Activated CD8-positive, alpha-beta memory T cell treated with anti-CD3 and anti-CD28 coated beads, Interleukin-2, amount 50 U/mL, for 24 hours (primary cell): ENCODE data around the gene ASXL1.
"Not testable (repeated sequence)": the region's sequence is repeated elsewhere in the genome, so short reads cannot be mapped to it uniquely, and the experiment has no call there.

Source experiments
- DNase-seq: peaks from one replicate; pipeline ENCODE4 v3.0.0-alpha.2; 2020; ENCODE audit errors: extremely low read depth

Gene ASXL1

GRCh38 chr20:32357869-32358631 lies at the start of gene ASXL1:
ASXL1 (plus strand) TSS chr20:32358331; CDS start chr20:32358776, 445 bp downstream.
- peak; percentile 85 for DNase-seq

- DNase-seq, result no peak
Observed at GRCh38 chr20:32312718-32313424, 45.3 kb upstream of the ASXL1 start.

- no peak for DNase-seq
Observed at GRCh38 chr20:32314768-32315167, 43.4 kb upstream of the ASXL1 start.

- no peak for DNase-seq
Observed at GRCh38 chr20:32315399-32315798, 42.7 kb upstream of the ASXL1 start.

- DNase-seq, result no peak
Observed at GRCh38 chr20:32315891-32316290, 42.2 kb upstream of the ASXL1 start.

- DNase-seq, result no peak
Observed at GRCh38 chr20:32316667-32317066, 41.5 kb upstream of the ASXL1 start.

GRCh38 chr20:32319100-32319499 lies 39.0 kb upstream of the ASXL1 start:
- no peak for DNase-seq

GRCh38 chr20:32320305-32320704 lies 37.8 kb upstream of the ASXL1 start:
- DNase-seq, result no peak

GRCh38 chr20:32321390-32321789 lies 36.7 kb upstream of the ASXL1 start:
- DNase-seq, result no peak

GRCh38 chr20:32322260-32322659 lies 35.9 kb upstream of the ASXL1 start:
- DNase-seq, result not testable (repeated sequence)

GRCh38 chr20:32323761-32324160 lies 34.4 kb upstream of the ASXL1 start:
- not testable (repeated sequence) for DNase-seq

- no peak for DNase-seq
Observed at GRCh38 chr20:32325706-32326503, 32.2 kb upstream of the ASXL1 start.

- no peak for DNase-seq
Observed at GRCh38 chr20:32326504-32326845, 31.7 kb upstream of the ASXL1 start.

- no peak for DNase-seq
Observed at GRCh38 chr20:32327087-32327681, 30.9 kb upstream of the ASXL1 start.

- no peak for DNase-seq
Observed at GRCh38 chr20:32329817-32330554, 28.1 kb upstream of the ASXL1 start.

GRCh38 chr20:32330555-32330897 lies 27.6 kb upstream of the ASXL1 start:
- no peak for DNase-seq

GRCh38 chr20:32332614-32333013 lies 25.5 kb upstream of the ASXL1 start:
- DNase-seq, result no peak

- DNase-seq, result no peak
Observed at GRCh38 chr20:32333181-32333987, 24.7 kb upstream of the ASXL1 start.

GRCh38 chr20:32333988-32334885 lies 23.9 kb upstream of the ASXL1 start:
- DNase-seq, result no peak

GRCh38 chr20:32336918-32337347 lies 21.2 kb upstream of the ASXL1 start:
- DNase-seq, result no peak
